NCI-H1092 treated with DMSO at 0.1 percent for 48 hours (cell line): ENCODE results near the gene SCAMP4.
A peak's percentile ranks its signal among the peaks of the same experiment; 100 is the strongest.
"Not testable (repeated sequence)": the region's sequence is repeated elsewhere in the genome, so short reads cannot be mapped to it uniquely, and the experiment has no call there.

Experiments used
- DNase-seq: peaks from one replicate; lab custom pipeline; 2025; lab: John Stamatoyannopoulos, UW

The SCAMP4 gene

DNA sequence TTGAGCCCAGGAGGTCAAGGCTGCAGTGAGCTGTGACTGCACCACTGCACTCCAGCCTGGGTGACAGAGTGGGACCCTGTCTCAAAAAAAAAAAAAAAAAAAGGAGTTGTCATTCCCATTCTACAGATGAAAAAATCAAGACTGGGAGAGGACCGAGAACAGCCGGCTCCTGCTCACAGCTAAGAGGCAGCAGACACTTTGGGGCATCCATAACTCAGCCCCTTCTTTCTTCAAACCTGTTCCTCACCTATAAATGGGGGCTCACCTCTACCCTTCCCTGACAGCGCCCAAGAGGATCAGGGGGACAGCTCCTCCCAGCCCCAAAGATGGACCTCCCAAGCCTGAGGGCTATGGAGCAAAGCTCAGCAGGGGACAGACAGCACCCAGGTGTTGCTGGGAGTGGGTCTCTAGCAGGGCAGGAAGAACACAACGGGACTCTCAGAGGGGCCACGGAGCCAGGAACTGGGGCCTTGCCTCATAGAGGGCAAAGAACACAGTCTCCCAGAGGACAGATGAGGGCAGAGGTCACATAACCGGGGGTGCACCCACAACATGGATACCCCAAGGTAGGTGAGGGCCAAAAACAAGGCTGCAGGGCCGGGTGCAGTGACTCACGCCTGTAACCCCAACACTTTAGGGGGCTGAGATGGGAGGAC, 38.4 kb upstream of the SCAMP4 start:
- DNase-seq, result no peak

DNA sequence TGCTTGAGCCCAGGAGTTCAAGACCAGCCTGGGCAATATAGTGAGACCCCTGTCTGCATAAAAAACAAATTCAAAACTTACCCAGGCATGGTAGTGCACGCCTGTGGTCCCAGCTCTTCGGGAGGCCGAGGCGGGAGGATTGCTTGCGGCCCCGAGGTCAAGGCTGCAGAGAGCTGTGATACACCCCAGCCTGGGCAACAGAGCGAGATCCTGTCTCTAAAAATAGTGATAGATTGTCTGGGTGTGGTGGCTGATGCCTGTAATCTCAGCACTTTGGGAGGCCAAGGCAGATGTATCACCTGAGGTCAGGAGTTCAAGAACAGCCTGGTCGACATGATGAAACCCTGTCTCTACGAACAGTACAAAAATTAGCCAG, 37.9 kb upstream of the SCAMP4 start:
- no peak for DNase-seq

DNA sequence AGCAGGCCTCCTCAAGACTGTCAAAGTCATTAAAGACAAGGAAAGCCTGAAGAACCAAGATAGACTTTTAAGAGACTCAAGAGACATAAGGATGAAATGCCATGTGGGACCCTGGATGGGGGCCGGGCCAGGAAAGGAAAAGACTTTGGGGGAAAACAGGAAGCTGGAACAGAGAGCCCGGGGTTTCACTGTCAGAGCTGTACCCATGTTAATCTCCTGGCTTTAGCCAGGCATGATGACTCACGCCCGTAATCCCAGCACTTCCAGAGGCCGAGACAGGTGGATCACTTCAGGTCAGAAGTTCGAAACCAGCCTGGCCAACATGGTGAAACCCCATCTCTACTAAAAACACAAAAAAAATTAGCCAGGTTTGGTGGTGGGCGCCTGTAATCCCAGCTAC, 36.2 kb upstream of the SCAMP4 start:
- DNase-seq, result no peak

DNA sequence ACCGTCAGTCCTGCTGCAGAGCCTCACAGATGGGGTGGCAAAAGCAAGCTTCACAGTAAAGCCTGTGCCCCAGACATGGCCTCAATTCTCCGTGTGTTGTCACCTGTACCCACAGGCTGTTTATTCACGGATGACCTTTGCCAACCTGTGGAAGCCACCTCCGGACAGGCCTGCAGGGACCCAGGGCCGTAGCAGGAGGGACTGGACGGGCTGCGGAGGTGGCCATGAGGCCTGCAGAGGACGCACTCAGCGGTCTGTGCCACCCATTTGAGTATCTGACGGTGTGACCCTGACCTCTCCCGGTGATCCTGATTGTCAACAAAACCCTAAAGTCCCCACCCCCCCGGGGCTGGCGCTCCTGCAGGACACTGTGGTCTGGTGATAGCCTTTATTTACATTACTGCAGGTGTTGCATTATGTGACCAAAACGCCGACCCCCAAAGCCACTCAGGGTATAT, 34.0 kb upstream of the SCAMP4 start:
- DNase-seq, result no peak

DNA sequence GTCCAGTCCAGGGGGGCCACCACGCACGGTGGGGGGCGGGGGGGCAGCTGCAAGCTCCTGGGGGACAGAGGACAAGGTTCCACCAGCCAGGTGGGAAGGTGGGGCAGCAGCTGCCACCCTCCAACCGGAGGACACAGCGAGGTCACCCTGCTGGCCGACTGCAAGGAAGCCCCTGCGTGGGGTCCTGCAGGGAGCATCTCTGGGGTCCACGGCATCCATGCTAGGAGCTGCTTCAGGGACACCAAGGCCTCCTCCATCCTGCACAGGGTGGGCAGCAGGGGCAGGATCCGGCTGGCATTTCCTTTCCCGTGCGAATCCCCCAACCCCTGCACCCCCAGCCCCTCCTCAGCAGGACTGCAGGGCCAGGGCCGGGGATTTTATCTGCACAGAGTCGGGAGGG, 33.6 kb upstream of the SCAMP4 start:
- DNase-seq, result no peak

DNA sequence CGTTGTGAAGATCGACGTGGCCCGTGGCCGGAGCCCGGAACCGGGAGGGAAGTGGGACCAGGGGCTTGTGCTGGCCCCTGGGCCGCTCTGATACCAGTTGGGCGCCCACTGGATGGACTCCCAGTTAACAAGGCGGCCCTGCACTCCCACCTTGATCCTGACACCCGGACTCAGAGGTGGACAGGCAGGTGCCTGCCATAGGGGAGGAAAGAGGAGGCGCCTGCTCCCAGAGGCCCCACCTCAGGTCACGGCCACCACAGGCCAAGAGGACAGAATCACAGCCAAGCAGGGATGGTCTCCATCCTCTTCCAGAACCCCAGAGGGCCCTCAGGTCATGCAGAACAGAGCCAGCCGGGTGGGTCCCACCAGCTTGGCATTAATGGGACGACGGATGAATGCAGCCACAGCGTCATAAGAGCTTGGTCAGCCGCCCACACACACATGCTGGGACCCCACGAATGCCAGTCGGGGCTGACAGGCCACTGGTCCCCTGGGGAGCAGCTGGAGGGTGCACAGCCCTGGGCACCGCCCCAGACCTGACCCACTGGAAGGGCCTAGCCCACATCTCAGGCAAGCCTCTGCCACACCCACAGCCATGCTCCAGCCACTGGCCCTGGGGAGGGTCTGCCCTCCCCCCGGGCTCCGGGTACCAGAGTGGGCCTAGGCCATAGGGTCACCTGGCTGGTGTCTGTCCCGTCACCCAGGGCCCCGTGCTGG, 32.2 kb upstream of the SCAMP4 start:
- no peak for DNase-seq

DNA sequence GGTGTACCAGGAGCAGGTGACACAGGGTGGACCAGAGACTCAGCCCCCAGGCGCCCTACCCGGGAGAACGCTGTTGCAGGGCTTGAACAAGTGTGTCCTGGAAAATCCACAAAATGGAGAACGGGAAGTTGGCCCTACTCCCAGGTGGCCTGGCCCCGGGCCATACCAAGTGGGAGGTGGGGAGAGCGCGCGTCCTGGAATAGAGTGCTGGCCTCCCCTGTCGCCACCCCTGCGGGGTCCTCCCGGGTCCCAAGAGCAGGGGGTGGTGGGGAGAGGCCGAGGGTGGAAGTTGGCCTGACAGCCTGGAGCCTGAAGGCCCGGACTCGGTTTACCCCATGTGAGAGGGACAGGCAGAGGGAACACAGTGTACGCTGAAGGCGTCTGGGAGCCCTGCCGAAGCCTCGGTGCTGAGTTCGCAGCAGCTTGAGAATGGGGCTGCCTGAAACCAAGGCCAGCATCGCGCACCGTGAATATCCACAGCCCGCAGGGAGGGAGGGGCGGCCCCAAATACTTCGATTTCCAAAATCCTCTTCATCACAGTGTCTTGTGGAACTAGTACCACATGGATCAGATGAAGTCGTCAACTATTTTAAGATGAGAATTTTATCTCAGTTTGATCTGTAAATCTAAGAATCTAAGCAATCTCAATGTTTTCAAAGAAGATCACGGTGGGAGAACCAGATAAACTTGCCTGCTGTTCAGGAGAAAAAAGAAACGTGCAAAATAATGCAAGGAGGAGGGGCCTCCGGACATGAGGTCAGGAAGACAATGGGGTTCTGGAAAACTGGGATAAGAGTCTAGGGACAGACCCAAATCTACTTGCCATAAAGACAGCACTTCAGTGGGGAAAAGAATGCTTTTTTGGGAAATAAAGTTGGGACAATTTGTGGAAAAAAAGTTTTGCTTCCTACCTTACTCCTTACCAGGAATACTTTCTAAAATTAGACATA, 31.4 kb upstream of the SCAMP4 start:
- DNase-seq, result no peak

DNA sequence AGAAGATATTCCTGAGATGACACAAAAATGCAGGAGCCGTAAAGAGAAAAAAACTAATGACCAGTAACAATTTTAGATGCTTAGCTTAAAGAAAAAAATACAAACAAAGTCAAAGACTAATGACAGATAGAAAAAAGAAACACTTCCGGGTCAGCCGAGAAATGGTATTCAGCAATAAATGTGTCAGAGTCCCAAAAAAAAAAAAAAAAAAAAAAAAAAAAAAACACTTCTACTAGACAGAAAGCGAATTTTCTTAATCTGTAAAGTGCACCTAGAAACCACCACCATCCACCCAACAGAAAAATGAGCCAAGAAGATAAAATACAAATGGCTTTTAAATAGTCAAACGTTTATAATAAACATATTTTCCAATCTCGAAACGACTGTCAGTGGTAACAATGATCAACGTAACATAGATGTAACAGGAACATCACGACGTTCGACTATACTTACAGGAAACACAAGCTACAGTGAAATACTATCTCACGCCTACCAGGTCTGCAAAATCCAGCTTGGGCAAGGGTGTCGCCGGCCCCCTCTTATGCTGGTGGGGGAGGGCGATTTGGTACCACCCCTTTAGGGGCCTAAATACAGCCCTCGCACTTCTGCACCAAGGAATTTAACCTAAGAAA, 30.5 kb upstream of the SCAMP4 start:
- DNase-seq, result no peak

DNA sequence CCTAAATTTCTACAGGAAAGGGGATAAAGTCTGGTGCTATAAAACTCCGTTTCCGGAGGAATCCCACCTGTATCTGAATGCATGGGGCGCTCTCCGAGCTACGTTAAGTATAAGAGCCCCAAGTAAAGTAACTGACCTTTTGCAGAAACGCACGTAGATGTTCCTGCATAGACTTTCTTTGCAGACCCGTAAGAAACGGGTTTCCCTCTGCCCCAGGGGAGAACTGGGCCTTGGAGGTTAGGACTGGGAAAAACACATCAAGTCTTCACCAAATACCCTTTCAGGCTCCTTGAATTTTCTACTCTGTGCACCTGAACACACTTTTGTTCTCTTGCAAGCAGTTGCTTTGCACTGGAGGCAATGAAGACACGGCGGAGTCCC, 29.9 kb upstream of the SCAMP4 start:
- DNase-seq, result not testable (repeated sequence)

DNA sequence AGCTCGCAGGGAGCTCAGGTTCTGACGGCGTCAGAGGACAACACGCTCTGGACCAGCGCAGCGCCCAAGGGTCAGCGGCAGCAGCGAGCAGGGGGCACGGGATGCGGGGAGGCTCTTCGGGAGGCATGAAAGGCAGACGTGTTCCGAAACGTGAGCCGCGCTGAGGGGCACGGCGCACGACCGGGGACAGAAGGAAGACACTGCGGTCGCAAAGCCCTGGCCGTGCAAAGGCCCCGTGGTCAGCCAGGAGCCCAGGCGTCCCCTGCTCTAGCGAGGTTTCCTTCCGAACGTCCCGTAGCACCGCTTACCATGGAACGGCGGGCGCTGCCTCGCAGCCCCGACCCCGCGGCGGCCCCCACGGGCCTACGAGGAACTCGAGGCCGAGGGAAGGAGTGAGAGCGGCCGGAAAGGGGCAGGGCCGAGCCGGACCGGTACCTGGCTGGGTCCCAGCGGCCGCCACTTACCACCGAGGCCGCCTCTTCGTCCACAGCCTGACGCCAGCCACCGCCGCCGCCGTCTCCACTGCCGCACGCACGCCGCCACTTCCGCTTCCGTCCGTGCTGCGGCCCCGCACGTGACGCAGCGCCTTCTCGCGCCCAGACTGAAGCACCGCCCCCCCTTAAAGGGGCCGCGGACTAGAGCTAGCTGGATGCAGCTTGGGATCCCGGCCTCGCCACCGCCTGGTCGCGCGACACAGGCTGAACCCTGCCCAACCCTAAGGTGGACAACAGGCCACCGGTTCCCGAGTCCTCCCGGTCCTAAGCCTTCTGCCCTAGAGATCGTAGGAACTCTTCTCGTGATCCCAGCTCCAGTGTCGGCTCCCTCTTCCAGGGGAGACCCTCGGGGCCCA, 29.3 kb upstream of the SCAMP4 start:
- DNase-seq, result peak; percentile 88

DNA sequence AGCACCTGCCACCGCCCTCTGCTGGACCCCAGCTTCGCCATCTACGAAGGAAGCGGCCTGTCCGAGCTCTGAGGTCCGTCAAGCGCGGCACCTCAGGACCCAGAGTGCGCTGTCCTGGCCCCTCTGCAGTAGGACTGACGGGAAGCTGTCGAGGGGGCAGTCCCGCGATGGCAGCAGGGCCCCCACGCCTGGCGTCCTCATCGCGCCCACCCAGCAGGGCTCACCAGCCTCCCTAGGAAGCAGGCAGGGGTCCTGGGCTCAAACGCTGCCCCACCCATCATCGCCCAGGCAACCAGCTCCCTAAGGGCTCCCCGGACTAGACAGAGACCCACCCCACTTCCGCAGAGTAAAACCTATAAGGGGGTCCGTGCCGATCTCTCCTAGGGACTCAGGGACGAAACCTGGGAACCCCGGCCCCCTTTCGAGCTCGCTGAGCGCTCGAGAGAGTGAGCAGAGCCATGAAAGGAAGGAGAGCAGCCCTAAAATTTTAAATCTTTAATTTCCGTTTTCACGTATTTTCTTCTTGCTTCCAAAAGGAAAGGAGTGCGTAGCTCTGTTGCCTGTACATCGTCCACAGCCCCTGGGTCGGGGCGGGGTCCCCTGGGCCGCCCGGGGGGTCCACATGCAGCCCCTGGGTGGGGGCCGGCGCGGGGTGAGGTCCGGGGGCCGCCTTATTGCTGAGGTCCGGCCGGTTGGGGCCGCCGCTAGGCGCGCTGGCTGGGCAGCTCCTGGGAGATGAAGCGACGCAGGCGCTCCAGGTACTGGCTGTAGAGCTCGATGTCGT, 28.5 kb upstream of the SCAMP4 start:
- DNase-seq, result not testable (repeated sequence)

DNA sequence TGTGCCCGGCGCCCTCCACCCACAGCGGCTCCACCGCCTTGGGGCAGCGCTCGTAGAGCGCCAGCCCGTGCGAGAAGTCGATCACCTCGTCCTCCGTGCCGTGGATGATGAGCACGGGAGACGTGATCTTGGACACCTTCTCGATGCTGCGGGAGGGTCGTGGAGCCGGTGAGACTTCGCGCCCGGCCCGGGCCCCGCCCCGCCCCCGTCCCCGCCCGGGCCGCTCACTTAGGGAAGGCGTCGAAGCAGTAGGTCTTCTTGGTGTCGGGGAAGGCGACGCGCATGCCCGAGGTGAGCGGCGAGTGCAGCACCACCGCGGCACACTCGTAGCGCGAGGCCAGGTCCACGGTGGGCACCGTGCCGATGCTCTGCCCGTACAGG, 27.9 kb upstream of the SCAMP4 start:
- not testable (repeated sequence) for DNase-seq

DNA sequence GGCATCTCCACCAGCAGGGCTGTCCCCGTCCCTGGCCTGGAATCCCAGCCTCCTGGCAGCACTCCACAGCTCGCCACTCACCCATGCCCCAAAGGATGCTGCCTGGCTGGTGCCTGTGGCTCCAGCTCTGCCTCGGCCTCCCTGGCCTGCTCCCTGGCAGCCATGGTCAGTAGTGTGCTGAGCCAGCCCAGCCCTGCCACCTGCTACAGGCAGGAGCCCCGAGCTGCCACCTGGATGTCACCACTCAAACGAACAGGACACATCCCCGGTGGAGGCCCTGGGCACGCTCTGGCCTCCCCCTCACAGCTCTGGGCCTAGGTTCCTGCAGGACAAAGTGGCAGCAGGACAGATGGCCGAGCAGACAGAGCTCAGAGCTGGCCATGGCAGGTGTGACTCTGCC, 26.6 kb upstream of the SCAMP4 start:
- DNase-seq, result not testable (repeated sequence)

DNA sequence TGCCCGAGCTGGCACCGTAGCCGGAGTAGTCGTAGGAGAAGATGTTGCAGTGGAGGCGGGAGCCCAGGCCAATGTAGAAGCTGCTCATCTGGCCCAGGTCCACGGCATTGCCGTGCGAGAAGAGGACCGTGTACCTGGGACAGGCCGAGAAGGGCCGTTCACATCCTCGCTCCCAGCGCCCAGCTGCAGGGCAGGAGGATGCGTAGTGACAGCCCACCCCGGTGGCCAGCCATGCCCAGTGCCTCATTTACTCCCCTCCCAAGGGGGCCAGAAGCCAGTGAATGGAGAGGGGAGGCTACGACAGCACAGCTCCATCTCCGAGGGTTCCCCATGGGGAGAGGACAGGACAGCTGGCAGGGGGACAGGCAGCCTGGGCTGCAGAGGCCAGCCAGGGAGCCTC, 25.2 kb upstream of the SCAMP4 start:
- DNase-seq, result not testable (repeated sequence)

DNA sequence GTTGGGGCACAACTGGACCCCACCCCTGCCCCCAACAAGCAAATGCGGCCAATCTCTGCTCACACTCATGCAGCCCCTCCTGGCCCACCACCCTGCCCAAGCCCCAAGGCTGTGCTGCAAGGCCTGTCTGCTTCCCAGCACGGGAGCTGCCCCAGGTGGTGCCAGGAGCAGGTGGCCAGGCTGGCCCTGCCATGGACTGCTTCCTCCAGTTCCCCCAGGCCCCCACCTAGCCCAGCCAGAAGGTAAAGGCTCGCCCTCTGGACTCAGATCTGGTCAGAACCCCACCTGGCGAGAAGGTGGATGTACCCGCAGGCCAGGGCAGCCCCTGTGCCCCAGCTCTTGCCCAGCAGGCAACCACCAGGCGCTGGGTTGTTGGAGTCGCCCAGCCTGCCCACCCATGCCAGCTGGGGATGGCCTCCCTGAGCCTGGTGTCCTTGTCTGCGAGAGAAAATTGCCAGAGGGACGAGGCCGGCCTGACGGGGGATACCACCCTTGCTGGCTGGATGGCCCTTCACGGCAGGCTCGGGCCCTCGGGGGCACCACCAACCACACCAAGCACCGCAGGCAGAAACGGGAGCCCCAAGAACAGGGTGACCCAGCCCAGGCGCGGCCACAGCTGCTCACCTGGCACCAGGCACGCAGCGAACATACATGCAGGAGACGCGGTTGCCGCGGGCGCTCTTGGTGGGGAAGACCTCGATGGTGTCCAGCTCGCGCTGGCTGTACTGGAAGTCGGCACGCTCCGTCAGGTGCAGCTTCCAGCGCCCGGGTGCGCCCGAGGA, 24.4 kb upstream of the SCAMP4 start:
- no peak for DNase-seq

DNA sequence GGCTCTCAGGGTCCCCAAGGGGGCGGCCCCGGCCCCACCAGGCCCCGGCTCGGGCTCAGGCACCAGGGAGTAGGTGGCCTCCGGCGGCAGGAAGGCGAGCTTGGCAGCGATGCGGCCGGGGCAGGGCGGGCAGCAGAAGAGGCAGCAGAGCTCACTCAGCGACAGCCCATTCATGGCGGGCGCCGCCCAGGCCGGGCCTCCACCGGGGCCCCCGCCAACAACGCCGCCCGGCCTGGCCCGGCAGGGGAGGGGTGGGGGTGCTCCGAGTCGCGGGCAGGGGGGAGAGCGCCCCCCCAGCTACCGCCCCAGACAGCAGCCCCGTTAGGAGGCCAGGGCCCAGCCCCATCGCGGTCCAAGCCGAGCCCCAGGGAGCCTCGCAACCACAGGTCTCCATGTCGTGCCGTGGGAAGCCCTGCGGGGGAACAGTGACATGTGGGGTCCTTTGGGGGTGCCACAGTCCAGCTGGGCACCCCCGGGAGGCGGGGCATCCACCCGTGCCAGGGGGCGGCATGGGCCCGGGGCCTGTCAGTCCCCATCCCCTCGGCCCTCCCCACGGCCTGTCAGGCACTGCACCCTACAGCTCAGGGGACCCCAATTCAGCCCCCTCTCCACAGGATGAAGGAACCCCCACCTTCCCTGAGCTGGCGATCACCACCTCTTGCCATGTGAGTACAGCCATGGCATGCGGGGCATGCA, 23.7 kb upstream of the SCAMP4 start:
- DNase-seq, result not testable (repeated sequence)

DNA sequence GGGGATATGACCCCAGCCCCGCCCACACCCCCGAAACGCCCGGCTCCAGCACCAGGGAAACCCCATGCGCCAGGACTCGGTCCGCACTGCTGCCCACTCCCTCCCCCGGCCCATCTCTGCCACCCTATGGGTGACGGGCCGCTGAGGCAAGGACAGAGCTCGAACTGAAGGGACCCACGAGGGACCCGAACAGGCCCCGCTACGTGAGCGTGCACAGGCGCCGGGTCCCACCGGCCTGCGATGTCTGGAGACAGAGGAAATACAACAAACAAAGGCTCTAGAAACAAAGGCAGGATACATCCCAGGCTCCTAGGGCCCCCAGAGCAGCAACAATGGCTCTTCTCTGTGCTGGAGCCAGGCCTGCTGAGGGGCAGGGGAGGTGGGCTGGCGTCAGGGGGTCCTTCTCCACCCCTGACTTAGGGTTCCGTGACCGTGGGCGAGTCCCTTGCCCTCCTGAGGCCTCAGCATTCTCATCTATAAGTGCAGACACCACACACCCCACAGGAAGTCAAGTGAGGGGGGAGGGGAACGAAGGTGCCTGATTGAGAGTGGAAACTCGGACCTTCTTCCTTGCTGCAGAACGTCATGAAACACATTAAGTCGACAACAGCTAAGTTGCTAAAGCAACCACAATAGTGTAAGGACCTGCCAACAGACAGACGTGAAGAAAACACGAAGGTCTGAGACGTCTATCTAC, 23.0 kb upstream of the SCAMP4 start:
- DNase-seq, result no peak
